Prostate gland (tissue), 2 donors: Measurements from ENCODE around the gene IMMP2L. TPM values are rescaled to one million over a fixed set of nuclear protein-coding genes. Genes with fewer than 3 reads are reported as not detected.
"Not testable (repeated sequence)": the region's sequence is repeated elsewhere in the genome, so short reads cannot be mapped to it uniquely, and the experiment has no call there.

Source experiments
- DNase-seq: peaks from one replicate; pipeline ENCODE4 v3.0.0-alpha.2; 2019; ENCODE audit warnings: low spot score
- H3K27ac ChIP-seq, 2 donors: fragments of 200-600 bp; sonication (generic); 2 replicates each; pipeline ENCODE4 v1.5.1; 2017 to 2019
- H3K27me3 ChIP-seq: fragments of 200-600 bp; sonication (generic); replicated peaks from 2 replicates; pipeline ENCODE4 v1.5.1; 2019; ENCODE audit not compliant: insufficient read depth
- H3K36me3 ChIP-seq, 2 donors: fragments of 200-600 bp; sonication (generic); 1 replicate in 1 of 2; 2 replicates in 1 of 2; pipeline versions ENCODE4 v1.5.1 to v1.8.1; 2017 to 2019
- H3K4me1 ChIP-seq: fragments of 200-600 bp; sonication (generic); replicated peaks from 2 replicates; pipeline ENCODE4 v1.5.1; 2019
- H3K4me3 ChIP-seq, 2 donors: fragments of 200-600 bp; sonication (generic); 2 replicates each; pipeline ENCODE4 v1.5.1; 2017 to 2019
- H3K9me3 ChIP-seq: fragments of 200-600 bp; sonication (generic); 2 replicates; pipeline ENCODE4 v1.5.1; 2017
- CTCF ChIP-seq, 4 experiments: fragments of 200-600 bp in 2 of 4; fragments of 450-650 bp in 2 of 4; sonication (generic) in 2 of 4; IDR thresholded peaks; 1 replicate in 3 of 4; 2 replicates in 1 of 4; pipeline ENCODE4 v1.5.1; 2016 to 2019; ENCODE audit warnings: antibody characterized with exemption in 4 of 4, mild to moderate bottlenecking in 2 of 4, moderate library complexity in 2 of 4
- POLR2A ChIP-seq: fragments of 450-650 bp; IDR thresholded peaks from one replicate; pipeline ENCODE4 v1.6.1; 2016; ENCODE audit warnings: antibody characterized with exemption, mild to moderate bottlenecking
- POLR2AphosphoS5 ChIP-seq: sonication (generic); formaldehyde crosslinking; IDR thresholded peaks from one replicate; pipeline ENCODE4 v1.6.1; 2017; ENCODE audit warnings: antibody characterized with exemption
- WGBS: methylation state at CpG from one replicate; pipeline ENCODE4 v1.1.5; 2018; 5-methylcytosine and 5-hydroxymethylcytosine counted together
- intact Hi-C: fragments of 100-400 bp; cut with DNase I; formaldehyde crosslinking; loops from one replicate; pipeline ENCODE4 v1.14.2; 2022
- total RNA-seq, 2 donors: library from RNA; depleted of rRNA; stranded (reverse); fragments of >200 nt; gene quantifications; one replicate each; pipeline ENCODE4 v1.1.0, GENCODE V29; 2016

IMMP2L gene
- total RNA-seq, 2 donors from 2014 or later: 16.9 to 20.4 TPM

GRCh38 chr7:111330235-111330523, 232.1 kb downstream of the IMMP2L start:
- no peaks in the 10 kb centered on the region for H3K36me3 ChIP-seq
- intact Hi-C loops: no loop called here
- no peaks in the 10 kb centered on the region for H3K9me3 ChIP-seq
- no peak for DNase-seq
- no peaks in the 10 kb centered on the region for H3K27me3 ChIP-seq
- H3K4me1 ChIP-seq: no peaks in the 10 kb centered on the region
- no peak overlapping the region for H3K27ac ChIP-seq
- no peak overlapping the region for H3K4me3 ChIP-seq
- TF ChIP-seq CTCF (IDR thresholded peaks at IDR 0.05) (no peak), POLR2AphosphoS5 (no peak), POLR2A (no peak)
- WGBS: 84% methylated on average over 1 of the region's 1 CpG

GRCh38 chr7:111329367-111330234, 232.7 kb downstream of the IMMP2L start:
- intact Hi-C loops: no loop called here

GRCh38 chr7:111328487-111328886, 233.8 kb downstream of the IMMP2L start:
- WGBS: 79% methylated on average over 2 of the region's 2 CpGs
- TF ChIP-seq POLR2AphosphoS5 (no peak), POLR2A (no peak), CTCF (IDR thresholded peaks at IDR 0.05) (no peak)
- Histone ChIP-seq H3K27me3 (no peaks in the 10 kb centered on the region), H3K4me3 (no peak overlapping the region), H3K9me3 (no peaks in the 10 kb centered on the region), H3K27ac (no peak overlapping the region), H3K36me3 (no peaks in the 10 kb centered on the region), H3K4me1 (no peaks in the 10 kb centered on the region)
- DNase-seq: no peak
- intact Hi-C loops: no loop called here

More at GRCh38 chr7:111329367-111330234, 232.7 kb downstream of the IMMP2L start:
- no peaks in the 10 kb centered on the region for H3K4me1 ChIP-seq
- no peaks in the 10 kb centered on the region for H3K9me3 ChIP-seq
- no peak for TF ChIP-seq POLR2A
- TF ChIP-seq CTCF (IDR thresholded peaks at IDR 0.05): no peak
- TF ChIP-seq POLR2AphosphoS5: no peak
- H3K4me3 ChIP-seq: no peak overlapping the region
- WGBS: 84% methylated on average over 5 of the region's 5 CpGs
- H3K27ac ChIP-seq: no peak overlapping the region
- no peaks in the 10 kb centered on the region for H3K36me3 ChIP-seq
- no peak for DNase-seq
- H3K27me3 ChIP-seq: no peaks in the 10 kb centered on the region

GRCh38 chr7:111324776-111325175, 237.5 kb downstream of the IMMP2L start:
- Histone ChIP-seq H3K4me1 (no peaks in the 10 kb centered on the region), H3K9me3 (no peaks in the 10 kb centered on the region), H3K27ac (no peak overlapping the region), H3K27me3 (no peaks in the 10 kb centered on the region), H3K4me3 (no peak overlapping the region), H3K36me3 (no peaks in the 10 kb centered on the region)
- intact Hi-C loops: no loop called here
- DNase-seq: no peak
- TF ChIP-seq POLR2AphosphoS5: no peak
- TF ChIP-seq POLR2A: no peak
- TF ChIP-seq CTCF (IDR thresholded peaks at IDR 0.05): no peak

GRCh38 chr7:111324228-111324627, 238.1 kb downstream of the IMMP2L start:
- Histone ChIP-seq H3K27me3 (no peaks in the 10 kb centered on the region), H3K9me3 (no peaks in the 10 kb centered on the region), H3K27ac (no peak overlapping the region), H3K4me3 (no peak overlapping the region), H3K4me1 (no peaks in the 10 kb centered on the region), H3K36me3 (no peaks in the 10 kb centered on the region)
- intact Hi-C loops: no loop called here
- no peak for DNase-seq
- TF ChIP-seq POLR2AphosphoS5 (no peak), CTCF (IDR thresholded peaks at IDR 0.05) (no peak), POLR2A (no peak)

GRCh38 chr7:111323670-111324069, 238.6 kb downstream of the IMMP2L start:
- H3K4me1 ChIP-seq, H3K27me3 ChIP-seq, H3K36me3 ChIP-seq, H3K27ac ChIP-seq, intact Hi-C loops, H3K4me3 ChIP-seq, H3K9me3 ChIP-seq, DNase-seq: not testable (repeated sequence)
- 99% methylated on average over 3 of the region's 3 CpGs for WGBS
